ENCODE results near the gene RBMY1J.
"Not testable (repeated sequence)": the region's sequence is repeated elsewhere in the genome, so short reads cannot be mapped to it uniquely, and the experiment has no call there.

The RBMY1J gene

DNA sequence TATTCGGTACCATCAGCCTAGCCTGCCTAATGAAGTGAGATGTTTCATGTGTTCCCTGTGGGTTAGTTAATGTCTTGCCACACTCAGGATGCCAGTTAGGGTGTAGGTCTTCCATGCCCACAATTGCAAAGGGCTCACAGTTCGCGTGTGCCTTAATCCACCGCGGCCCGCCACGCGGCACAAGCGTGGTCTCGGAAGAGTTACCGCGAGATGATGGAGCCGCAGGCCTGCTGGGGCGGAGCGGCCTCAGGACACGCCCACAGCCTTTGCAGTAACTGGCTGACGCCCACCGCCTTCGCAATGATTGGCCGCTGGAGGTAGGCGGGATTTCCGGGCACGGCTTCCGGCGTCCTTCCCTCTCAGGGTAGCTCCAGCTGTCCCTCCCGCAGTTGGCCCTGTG, at the start of gene RBMY1J:
Gene RBMY1J, plus strand, starts transcription at position 301 of the 400 bp plus-strand sequence. CDS start 2,038 bp downstream, outside the sequence.
- not testable (repeated sequence) for DNase-seq (ENCODE audit: low read depth in 2 of 2); H3K4me3 ChIP-seq (replicated peaks in 1 of 2; ENCODE audit: low read depth in 2 of 2, low read length in 2 of 2)

DNA sequence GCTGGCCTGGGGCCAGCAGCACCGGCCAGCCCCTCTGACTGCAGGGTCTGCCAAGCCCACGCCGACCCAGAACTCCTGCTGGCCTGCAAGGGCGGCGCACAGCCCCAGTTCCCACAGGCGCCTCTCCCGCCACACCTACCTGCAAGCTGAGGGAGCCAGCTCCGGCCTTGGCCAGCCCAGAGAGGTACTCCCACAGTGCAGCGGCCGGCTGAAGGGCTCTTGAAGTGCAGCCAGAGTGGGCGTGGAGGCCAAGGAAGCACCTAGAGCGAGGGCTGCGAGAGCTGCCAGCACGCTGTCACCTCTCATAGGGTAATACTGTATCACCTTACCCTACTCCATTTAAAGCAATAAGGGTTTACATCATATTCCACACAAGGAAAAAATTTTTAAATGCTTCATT, 35.8 kb upstream of the RBMY1J start:
- H3K4me3 ChIP-seq (replicated peaks in 1 of 2; ENCODE audit: low read depth in 2 of 2, low read length in 2 of 2), result no peak overlapping the region
- DNase-seq (ENCODE audit: low read depth in 2 of 2), result no peak

DNA sequence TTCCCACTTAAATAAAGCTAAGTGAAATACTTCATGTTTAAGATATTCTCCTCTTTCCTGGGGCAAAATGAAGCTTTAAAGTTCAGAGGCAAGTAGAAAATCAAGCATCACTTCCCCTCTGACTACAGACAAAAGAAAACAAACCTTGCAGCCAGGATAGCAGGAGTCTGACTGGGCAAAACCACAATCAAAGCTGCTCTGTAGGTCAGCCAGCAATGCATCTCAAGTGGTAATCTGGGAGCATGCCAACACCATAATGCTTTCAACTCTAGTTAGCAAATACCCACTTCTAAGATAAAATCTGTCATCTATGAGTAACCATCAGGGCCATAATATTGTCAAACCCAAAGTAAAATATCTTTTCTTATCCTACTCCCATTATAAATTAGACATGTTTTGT, 32.6 kb upstream of the RBMY1J start:
- TF ChIP-seq, protein P1, sequence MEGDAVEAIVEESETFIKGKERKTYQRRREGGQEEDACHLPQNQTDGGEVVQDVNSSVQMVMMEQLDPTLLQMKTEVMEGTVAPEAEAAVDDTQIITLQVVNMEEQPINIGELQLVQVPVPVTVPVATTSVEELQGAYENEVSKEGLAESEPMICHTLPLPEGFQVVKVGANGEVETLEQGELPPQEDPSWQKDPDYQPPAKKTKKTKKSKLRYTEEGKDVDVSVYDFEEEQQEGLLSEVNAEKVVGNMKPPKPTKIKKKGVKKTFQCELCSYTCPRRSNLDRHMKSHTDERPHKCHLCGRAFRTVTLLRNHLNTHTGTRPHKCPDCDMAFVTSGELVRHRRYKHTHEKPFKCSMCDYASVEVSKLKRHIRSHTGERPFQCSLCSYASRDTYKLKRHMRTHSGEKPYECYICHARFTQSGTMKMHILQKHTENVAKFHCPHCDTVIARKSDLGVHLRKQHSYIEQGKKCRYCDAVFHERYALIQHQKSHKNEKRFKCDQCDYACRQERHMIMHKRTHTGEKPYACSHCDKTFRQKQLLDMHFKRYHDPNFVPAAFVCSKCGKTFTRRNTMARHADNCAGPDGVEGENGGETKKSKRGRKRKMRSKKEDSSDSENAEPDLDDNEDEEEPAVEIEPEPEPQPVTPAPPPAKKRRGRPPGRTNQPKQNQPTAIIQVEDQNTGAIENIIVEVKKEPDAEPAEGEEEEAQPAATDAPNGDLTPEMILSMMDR (IDR thresholded peaks at IDR 0.05; ENCODE audit: low read depth, low read length), result no peak
- DNase-seq (ENCODE audit: low read depth in 2 of 2), result no peak
- no peak overlapping the region for H3K4me3 ChIP-seq (replicated peaks in 1 of 2; ENCODE audit: low read depth in 2 of 2, low read length in 2 of 2)

More for the DNA sequence above, 35.8 kb upstream of the RBMY1J start:
- TF ChIP-seq, protein P1 (IDR thresholded peaks at IDR 0.05; ENCODE audit: low read depth, low read length), result no peak

DNA sequence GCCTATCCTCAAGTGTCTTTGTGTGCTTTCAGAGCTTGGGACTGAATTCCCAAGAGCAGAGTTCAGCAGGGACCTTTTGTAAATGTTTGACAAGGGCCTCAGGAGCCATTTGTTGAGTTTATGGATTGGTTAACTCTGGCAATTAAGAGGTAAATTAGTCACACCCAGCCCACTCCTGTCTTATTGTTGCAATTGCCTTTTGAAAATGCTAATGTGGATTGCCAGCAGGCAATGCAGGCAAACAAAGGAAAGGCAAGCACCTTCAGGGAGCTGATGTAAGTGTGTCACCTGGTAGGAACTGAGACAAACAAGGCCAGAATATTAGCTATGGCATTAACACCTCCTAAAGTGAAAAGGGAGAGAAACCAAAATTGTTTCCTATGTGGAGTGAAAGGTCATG, 29.7 kb upstream of the RBMY1J start:
- TF ChIP-seq, protein P1 (IDR thresholded peaks at IDR 0.05; ENCODE audit: low read depth, low read length), result no peak
- DNase-seq (ENCODE audit: low read depth in 2 of 2), result no peak
- H3K4me3 ChIP-seq (replicated peaks in 1 of 2; ENCODE audit: low read depth in 2 of 2, low read length in 2 of 2), result no peak overlapping the region

DNA sequence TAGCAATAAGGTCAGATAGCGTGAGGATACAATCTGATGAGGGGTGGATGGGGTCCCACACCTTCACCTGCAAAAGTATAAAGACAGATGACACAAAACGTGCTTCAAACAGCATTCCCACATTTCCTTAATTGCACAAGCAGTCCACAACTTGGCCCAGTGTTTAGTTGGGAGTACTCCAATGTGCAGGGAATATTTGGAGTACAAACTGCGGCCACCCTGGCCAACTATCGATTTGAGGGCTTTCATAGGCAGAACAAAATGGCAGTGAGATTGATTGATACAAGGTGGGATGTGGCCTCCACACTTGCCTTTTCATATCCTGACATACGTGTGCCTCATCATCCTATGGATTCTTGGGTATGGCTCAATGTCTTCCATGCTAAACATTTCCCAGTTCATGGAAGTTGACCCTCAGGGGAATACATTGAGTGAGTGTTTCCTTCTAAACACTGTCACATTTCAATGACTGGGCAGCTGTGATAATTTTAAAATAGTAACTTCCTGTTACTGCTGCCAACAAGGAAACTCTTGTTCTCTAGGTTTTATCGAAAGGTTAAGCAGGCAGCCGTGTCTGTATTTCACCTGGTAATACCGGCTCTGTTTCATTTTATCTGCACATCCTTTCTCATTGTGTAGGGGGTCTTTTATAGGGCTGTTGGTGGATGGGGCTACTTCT, 41.6 kb downstream of the RBMY1J start:
- not testable (repeated sequence) for DNase-seq (ENCODE audit: low read depth in 2 of 2); H3K4me3 ChIP-seq (replicated peaks in 1 of 2; ENCODE audit: low read depth in 2 of 2, low read length in 2 of 2)

DNA sequence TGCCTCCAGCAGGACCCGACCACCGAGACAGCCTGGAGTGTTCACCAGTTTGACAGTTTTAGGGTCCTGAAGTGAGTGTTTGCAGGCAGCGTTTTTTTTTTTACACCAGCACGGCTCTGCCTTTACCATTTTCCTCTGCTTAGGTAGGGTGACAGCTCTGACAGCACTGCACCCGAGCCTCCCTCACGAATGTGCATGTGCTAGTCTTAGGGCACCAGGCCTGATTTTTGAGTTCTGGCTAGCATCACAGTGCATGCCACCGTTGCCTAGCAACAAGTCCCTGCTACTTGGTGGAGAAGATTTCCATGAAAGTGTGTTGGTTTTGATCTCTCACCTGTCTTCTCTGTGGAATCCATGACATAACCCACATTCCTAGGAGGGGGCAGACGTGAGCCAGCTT, 52.3 kb downstream of the RBMY1J start:
- not testable (repeated sequence) for DNase-seq (ENCODE audit: low read depth in 2 of 2); H3K4me3 ChIP-seq (replicated peaks in 1 of 2; ENCODE audit: low read depth in 2 of 2, low read length in 2 of 2)

DNA sequence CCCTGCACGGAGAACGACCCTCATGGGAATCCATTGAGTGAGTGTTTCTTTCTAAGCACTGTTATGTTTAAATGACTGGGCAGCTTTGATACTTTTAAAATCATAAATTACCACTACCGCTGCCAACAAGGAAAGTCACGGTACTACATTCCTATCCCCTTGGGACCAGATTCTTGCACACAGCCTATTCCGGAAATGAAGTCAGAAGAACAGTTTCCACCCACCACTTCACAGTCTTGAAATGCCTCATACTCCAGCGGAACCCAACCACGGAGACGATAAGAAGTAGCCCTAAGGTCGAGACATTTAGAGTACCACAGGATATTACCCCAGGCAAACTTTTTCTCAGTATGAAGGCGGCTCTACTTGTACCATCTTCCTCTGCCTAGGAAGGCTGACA, 58.8 kb downstream of the RBMY1J start:
- not testable (repeated sequence) for H3K4me3 ChIP-seq (replicated peaks in 1 of 2; ENCODE audit: low read depth in 2 of 2, low read length in 2 of 2); DNase-seq (ENCODE audit: low read depth in 2 of 2)
